Stimulated activated CD4-positive, alpha-beta T cell treated with anti-CD3 and anti-CD28 coated beads, TNF-alpha, amount 100 ng/mL, for 48 hours (primary cell): Measurements from ENCODE around the gene TNFRSF1B.

Experiments
- DNase-seq, 3 donors: peaks; one replicate each; pipeline ENCODE4 v3.0.0-alpha.2; 2020; ENCODE audit warnings: low read depth in 3 of 3

The TNFRSF1B gene

GRCh38 chr1:12191242-12192032, 24.6 kb downstream of the TNFRSF1B start:
- no peak for DNase-seq

GRCh38 chr1:12194666-12195216, 27.9 kb downstream of the TNFRSF1B start:
- DNase-seq = no peak

- DNase-seq = no peak
Observed at GRCh38 chr1:12195416-12195815, 28.6 kb downstream of the TNFRSF1B start.

- no peak for DNase-seq
Observed at GRCh38 chr1:12196641-12197482, 30.1 kb downstream of the TNFRSF1B start.

- DNase-seq = no peak
Observed at GRCh38 chr1:12197483-12197880, 30.7 kb downstream of the TNFRSF1B start.

- DNase-seq = no peak
Observed at GRCh38 chr1:12200208-12200607, 33.4 kb downstream of the TNFRSF1B start.

GRCh38 chr1:12201352-12202189, 34.8 kb downstream of the TNFRSF1B start:
- DNase-seq = no peak

GRCh38 chr1:12202190-12202497, 35.4 kb downstream of the TNFRSF1B start:
- no peak for DNase-seq

- DNase-seq = no peak
Observed at GRCh38 chr1:12202577-12202976, 35.8 kb downstream of the TNFRSF1B start.

GRCh38 chr1:12203216-12204007, 36.6 kb downstream of the TNFRSF1B start:
- no peak for DNase-seq

GRCh38 chr1:12204140-12204539, 37.3 kb downstream of the TNFRSF1B start:
- peak; percentile 17 to 52 (median 48) for DNase-seq

- no peak for DNase-seq
Observed at GRCh38 chr1:12204754-12205658, 38.2 kb downstream of the TNFRSF1B start.

GRCh38 chr1:12206238-12206637, 39.4 kb downstream of the TNFRSF1B start:
- DNase-seq = no peak

GRCh38 chr1:12206792-12207424, 40.1 kb downstream of the TNFRSF1B start:
- no peak for DNase-seq

GRCh38 chr1:12208271-12208670, 41.5 kb downstream of the TNFRSF1B start:
- no peak for DNase-seq

GRCh38 chr1:12208764-12209494, 42.1 kb downstream of the TNFRSF1B start:
- DNase-seq = peak; percentile 68 to 84 (median 81)

- DNase-seq = no peak
Observed at GRCh38 chr1:12209495-12209832, 42.7 kb downstream of the TNFRSF1B start.

- no peak for DNase-seq
Observed at GRCh38 chr1:12215118-12215961, 48.5 kb downstream of the TNFRSF1B start.
